ENCODE results near the gene BCL6.

DNA sequence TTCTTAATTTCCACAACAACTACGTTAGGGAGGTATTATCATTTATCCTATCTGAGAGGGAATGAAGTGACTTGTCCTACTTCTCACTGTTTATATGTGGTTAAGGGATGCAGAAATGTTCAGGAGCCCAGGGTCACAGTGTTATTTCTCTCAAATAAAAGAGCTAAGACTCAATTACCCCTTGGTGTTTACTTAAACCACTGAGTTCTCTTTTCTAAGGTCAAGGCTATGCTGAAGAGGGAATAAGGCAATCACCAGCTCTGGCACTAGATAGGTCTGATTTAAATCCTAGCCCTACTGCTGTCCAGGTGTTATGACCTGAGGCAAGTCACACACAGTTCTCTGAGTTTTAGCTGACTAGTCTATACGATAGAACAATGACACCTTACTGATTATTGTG is 35.7 kb upstream of the BCL6 start:
- TF ChIP-seq, protein P1, sequence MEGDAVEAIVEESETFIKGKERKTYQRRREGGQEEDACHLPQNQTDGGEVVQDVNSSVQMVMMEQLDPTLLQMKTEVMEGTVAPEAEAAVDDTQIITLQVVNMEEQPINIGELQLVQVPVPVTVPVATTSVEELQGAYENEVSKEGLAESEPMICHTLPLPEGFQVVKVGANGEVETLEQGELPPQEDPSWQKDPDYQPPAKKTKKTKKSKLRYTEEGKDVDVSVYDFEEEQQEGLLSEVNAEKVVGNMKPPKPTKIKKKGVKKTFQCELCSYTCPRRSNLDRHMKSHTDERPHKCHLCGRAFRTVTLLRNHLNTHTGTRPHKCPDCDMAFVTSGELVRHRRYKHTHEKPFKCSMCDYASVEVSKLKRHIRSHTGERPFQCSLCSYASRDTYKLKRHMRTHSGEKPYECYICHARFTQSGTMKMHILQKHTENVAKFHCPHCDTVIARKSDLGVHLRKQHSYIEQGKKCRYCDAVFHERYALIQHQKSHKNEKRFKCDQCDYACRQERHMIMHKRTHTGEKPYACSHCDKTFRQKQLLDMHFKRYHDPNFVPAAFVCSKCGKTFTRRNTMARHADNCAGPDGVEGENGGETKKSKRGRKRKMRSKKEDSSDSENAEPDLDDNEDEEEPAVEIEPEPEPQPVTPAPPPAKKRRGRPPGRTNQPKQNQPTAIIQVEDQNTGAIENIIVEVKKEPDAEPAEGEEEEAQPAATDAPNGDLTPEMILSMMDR (IDR thresholded peaks at IDR 0.05; ENCODE audit: low read depth, low read length, poor library complexity, severe bottlenecking) = no peak
- TF ChIP-seq EZH2phosphoT487 (IDR thresholded peaks at IDR 0.05; ENCODE audit: borderline replicate concordance, low read length) = no peak
